Measurements from ENCODE around the gene ACSS2. TPM values are rescaled to one million over a fixed set of nuclear protein-coding genes. Genes with fewer than 3 reads are reported as not detected.

Gene ACSS2
- total RNA-seq, 1 donor from 2014 or later = 25.0 TPM

DNA sequence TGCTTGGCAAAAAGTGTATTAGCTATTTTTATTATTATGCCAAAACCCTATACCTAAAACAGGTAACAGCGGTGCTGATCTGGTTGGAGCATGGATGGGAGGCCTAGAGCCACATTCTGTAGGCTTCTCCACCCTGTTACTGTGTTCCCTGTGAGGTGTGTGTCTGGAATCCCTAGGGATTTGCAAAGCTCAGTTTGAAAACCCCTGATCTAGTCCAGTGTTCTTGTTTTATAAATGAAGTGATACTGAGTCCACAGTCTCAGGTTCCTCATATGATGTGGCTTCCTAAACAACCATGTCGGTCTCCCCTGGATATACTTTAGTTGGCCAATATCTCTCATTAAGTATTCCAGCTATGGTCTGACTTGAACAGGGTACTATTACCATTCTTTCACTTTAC, 16.3 kb downstream of the ACSS2 start:
- no peak for DNase-seq (ENCODE audit: low spot score)
- Mint-ChIP-seq H3K4me3 (no peak overlapping the region), H3K36me3 (peaks cover 6% of the 10 kb centered on the region), H3K4me1 (no peaks in the 10 kb centered on the region), H3K27ac (no peak overlapping the region), H3K27me3 (ENCODE audit: insufficient read depth, low read depth) (peaks cover 2% of the 10 kb centered on the region), H3K9me3 (no peaks in the 10 kb centered on the region)
- no peaks in the 10 kb centered on the region for H4K20me1 ChIP-seq (ENCODE audit: low read depth)
- no peak overlapping the region for H2AFZ ChIP-seq (replicated peaks)
- no peaks in the 10 kb centered on the region for H3K36me3 ChIP-seq
- H3K27ac ChIP-seq = no peak overlapping the region
- no peak overlapping the region for H3K9ac ChIP-seq
- no peaks in the 10 kb centered on the region for H3K9me3 ChIP-seq (ENCODE audit: low read depth)
- H3K4me2 ChIP-seq = no peak overlapping the region
- H3K4me1 ChIP-seq = no peaks in the 10 kb centered on the region
- TF ChIP-seq EZH2 (IDR thresholded peaks at IDR 0.05) = no peak
- TF ChIP-seq EZH2phosphoT487 (IDR thresholded peaks at IDR 0.05) = no peak
- TF ChIP-seq, protein P1, sequence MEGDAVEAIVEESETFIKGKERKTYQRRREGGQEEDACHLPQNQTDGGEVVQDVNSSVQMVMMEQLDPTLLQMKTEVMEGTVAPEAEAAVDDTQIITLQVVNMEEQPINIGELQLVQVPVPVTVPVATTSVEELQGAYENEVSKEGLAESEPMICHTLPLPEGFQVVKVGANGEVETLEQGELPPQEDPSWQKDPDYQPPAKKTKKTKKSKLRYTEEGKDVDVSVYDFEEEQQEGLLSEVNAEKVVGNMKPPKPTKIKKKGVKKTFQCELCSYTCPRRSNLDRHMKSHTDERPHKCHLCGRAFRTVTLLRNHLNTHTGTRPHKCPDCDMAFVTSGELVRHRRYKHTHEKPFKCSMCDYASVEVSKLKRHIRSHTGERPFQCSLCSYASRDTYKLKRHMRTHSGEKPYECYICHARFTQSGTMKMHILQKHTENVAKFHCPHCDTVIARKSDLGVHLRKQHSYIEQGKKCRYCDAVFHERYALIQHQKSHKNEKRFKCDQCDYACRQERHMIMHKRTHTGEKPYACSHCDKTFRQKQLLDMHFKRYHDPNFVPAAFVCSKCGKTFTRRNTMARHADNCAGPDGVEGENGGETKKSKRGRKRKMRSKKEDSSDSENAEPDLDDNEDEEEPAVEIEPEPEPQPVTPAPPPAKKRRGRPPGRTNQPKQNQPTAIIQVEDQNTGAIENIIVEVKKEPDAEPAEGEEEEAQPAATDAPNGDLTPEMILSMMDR (IDR thresholded peaks at IDR 0.05) = no peak
- no peaks in the 10 kb centered on the region for H3F3A ChIP-seq (ENCODE audit: low read depth)
- no peaks in the 10 kb centered on the region for H3K79me2 ChIP-seq (ENCODE audit: low read depth)
- H3K27me3 ChIP-seq = no peaks in the 10 kb centered on the region
- no peak overlapping the region for H3K4me3 ChIP-seq

DNA sequence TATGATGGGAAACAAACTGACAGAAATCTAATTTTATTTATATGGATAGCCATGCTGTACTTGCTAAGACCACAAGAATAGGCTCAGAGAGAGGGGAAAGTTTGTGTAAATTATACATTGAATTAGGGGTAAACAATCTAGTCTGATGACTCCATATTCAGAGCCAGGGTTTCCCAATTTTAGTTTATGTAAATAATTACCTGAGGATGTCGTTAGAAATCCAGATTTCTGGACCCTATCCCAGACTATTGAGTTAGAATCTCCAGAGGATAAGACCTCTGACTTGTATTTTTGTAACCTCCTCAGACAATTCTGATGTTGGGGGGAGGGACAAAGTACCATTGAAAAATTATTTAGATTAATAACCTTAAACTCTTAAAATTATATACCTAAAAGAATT, 18.3 kb downstream of the ACSS2 start:
- H3K27me3 ChIP-seq = no peaks in the 10 kb centered on the region
- no peak for DNase-seq (ENCODE audit: low spot score)
- Mint-ChIP-seq H3K36me3 (peaks cover 10% of the 10 kb centered on the region), H3K4me3 (no peak overlapping the region), H3K27ac (no peak overlapping the region), H3K27me3 (ENCODE audit: insufficient read depth, low read depth) (no peaks in the 10 kb centered on the region), H3K9me3 (no peaks in the 10 kb centered on the region), H3K4me1 (no peaks in the 10 kb centered on the region)
- no peaks in the 10 kb centered on the region for H3K9me3 ChIP-seq (ENCODE audit: low read depth)
- H3K4me2 ChIP-seq = no peak overlapping the region
- no peak overlapping the region for H3K4me3 ChIP-seq
- no peaks in the 10 kb centered on the region for H4K20me1 ChIP-seq (ENCODE audit: low read depth)
- H3K4me1 ChIP-seq = no peaks in the 10 kb centered on the region
- H3K9ac ChIP-seq = no peak overlapping the region
- H3K27ac ChIP-seq = no peak overlapping the region
- H3K79me2 ChIP-seq (ENCODE audit: low read depth) = no peaks in the 10 kb centered on the region
- no peaks in the 10 kb centered on the region for H3K36me3 ChIP-seq
- H2AFZ ChIP-seq (replicated peaks) = no peak overlapping the region
- H3F3A ChIP-seq (ENCODE audit: low read depth) = no peaks in the 10 kb centered on the region
- TF ChIP-seq, protein P1 (IDR thresholded peaks at IDR 0.05) = no peak
- no peak for TF ChIP-seq EZH2phosphoT487 (IDR thresholded peaks at IDR 0.05)
- no peak for TF ChIP-seq EZH2 (IDR thresholded peaks at IDR 0.05)

GRCh38 chr20:34895465-34895864, 19.1 kb downstream of the ACSS2 start:
- H3K27me3 Mint-ChIP-seq (ENCODE audit: insufficient read depth, low read depth) = no peaks in the 10 kb centered on the region
- no peak for TF ChIP-seq EZH2phosphoT487 (IDR thresholded peaks at IDR 0.05)
- TF ChIP-seq, protein P1 (IDR thresholded peaks at IDR 0.05) = no peak
- TF ChIP-seq EZH2 (IDR thresholded peaks at IDR 0.05) = no peak
- no peak overlapping the region for H3K27ac Mint-ChIP-seq

More at GRCh38 chr20:34895465-34895864, 19.1 kb downstream of the ACSS2 start:
- H4K20me1 ChIP-seq (ENCODE audit: low read depth) = no peaks in the 10 kb centered on the region
- H3K79me2 ChIP-seq (ENCODE audit: low read depth) = no peaks in the 10 kb centered on the region
- H3K9me3 Mint-ChIP-seq = no peaks in the 10 kb centered on the region
- H3F3A ChIP-seq (ENCODE audit: low read depth) = no peaks in the 10 kb centered on the region
- H3K4me3 ChIP-seq = no peak overlapping the region
- no peak for DNase-seq (ENCODE audit: low spot score)
- no peak overlapping the region for H3K4me3 Mint-ChIP-seq
- H3K4me2 ChIP-seq = no peak overlapping the region
- H3K36me3 Mint-ChIP-seq = peaks cover 11% of the 10 kb centered on the region
- no peak overlapping the region for H3K9ac ChIP-seq
- no peak overlapping the region for H3K27ac ChIP-seq
- no peaks in the 10 kb centered on the region for H3K36me3 ChIP-seq
- no peak overlapping the region for H2AFZ ChIP-seq (replicated peaks)
- H3K9me3 ChIP-seq (ENCODE audit: low read depth) = no peaks in the 10 kb centered on the region
- no peaks in the 10 kb centered on the region for H3K27me3 ChIP-seq
- no peaks in the 10 kb centered on the region for H3K4me1 ChIP-seq
- H3K4me1 Mint-ChIP-seq = no peaks in the 10 kb centered on the region
